Immature natural killer cell (primary cell): ENCODE measurements around the gene EPN1. TPM values are rescaled to one million over a fixed set of nuclear protein-coding genes. Genes with fewer than 3 reads are reported as not detected.

ENCODE experiments used
- DNase-seq, 3 donors: peaks; one replicate each; pipeline ENCODE4 v3.0.0; 2022; ENCODE audit warnings: mixed read lengths in 1 of 3
- H3K27ac Mint-ChIP-seq, 6 donors: one replicate each; pipeline ENCODE4 v1.8.0; 2020; ENCODE audit warnings: mixed read lengths in 6 of 6, mild to moderate bottlenecking in 5 of 6, inconsistent platforms in 4 of 6, moderate library complexity in 3 of 6
- H3K27me3 Mint-ChIP-seq, 3 donors: one replicate each; pipeline ENCODE4 v1.8.0; 2020 to 2021; ENCODE audit warnings: low read depth in 3 of 3, mild to moderate bottlenecking in 3 of 3, mixed read lengths in 3 of 3, moderate library complexity in 3 of 3, inconsistent platforms in 1 of 3
- H3K36me3 Mint-ChIP-seq, 3 donors: one replicate each; pipeline ENCODE4 v1.8.0; 2020; ENCODE audit warnings: mixed read lengths in 3 of 3, inconsistent platforms in 2 of 3, mild to moderate bottlenecking in 2 of 3
- H3K4me1 Mint-ChIP-seq, 2 donors: one replicate each; pipeline ENCODE4 v1.8.0; 2020; ENCODE audit warnings: inconsistent platforms in 2 of 2, mild to moderate bottlenecking in 2 of 2, mixed read lengths in 2 of 2, moderate library complexity in 1 of 2
- H3K4me3 Mint-ChIP-seq, 5 donors: one replicate each; pipeline ENCODE4 v1.8.0; 2020; ENCODE audit warnings: mild to moderate bottlenecking in 5 of 5, mixed read lengths in 5 of 5, inconsistent platforms in 3 of 5, moderate library complexity in 3 of 5
- H3K9me3 Mint-ChIP-seq, 6 donors: one replicate each; pipeline ENCODE4 v1.8.0; 2020; ENCODE audit warnings: mild to moderate bottlenecking in 6 of 6, mixed read lengths in 6 of 6, inconsistent platforms in 4 of 6, moderate library complexity in 3 of 6
- polyA plus RNA-seq, 3 donors: library from polyadenylated mRNA; unstranded; fragments of 300-500 nt; fragmentation: Illumina TruSeq; gene quantifications; one replicate each; pipeline ENCODE4 v1.2.3, GENCODE V29; 2021

The EPN1 gene
- polyA plus RNA-seq, 3 donors from 2014 or later = 3.0 to 15.3 (median 3.7) TPM

DNA sequence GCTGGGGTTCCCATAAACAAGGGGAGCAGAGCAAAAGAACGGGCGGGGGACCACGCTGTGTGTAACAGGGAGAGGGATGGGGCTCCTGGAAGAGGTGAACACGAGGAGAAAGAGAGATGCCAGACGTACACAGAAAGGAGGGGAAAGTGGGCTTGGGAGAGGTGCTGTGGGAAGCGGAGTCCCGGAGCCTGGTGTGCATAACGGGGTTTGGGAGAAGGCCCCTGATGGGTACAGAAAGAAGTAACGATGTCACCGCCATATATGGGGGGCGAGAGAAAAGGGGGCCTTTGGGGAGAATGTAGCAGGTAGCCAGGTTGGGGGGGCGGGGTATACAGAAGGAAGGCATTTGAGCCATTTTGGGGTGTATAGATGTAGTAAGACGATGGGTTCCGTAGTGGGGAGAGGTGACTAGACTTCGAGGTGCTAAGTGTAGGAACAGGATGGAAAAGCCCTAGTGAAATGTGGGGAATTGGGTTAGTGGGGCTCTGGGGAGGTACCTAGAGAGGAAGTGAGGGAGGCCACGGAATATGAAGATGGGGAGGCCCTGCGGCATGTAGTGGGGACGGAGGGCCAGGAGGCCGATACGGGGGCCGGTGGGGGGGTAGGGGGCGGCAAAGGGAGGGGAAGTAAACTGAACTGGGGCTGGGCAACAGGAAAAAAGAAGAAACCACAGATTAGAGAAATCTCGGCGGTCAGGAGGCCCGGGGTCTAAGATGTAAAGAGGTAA, 33.4 kb upstream of the EPN1 start:
- H3K4me3 Mint-ChIP-seq = peak overlapping the region; percentile 88 to 94 (median 89)
- peaks cover 5 to 9% (median 5%) of the 10 kb centered on the region in 3 donors for H3K27me3 Mint-ChIP-seq
- H3K36me3 Mint-ChIP-seq = peaks cover 3 to 4% (median 3%) of the 10 kb centered on the region in 3 donors
- peak in 1 of 3 donors; percentile 8 for DNase-seq
- no peaks in the 10 kb centered on the region for H3K9me3 Mint-ChIP-seq
- peaks cover 51 to 61% of the 10 kb centered on the region in 2 donors for H3K4me1 Mint-ChIP-seq
- H3K27ac Mint-ChIP-seq = peak overlapping the region; percentile 79 to 92 (median 86)

GRCh38 chr19:55642153-55643002, 32.6 kb upstream of the EPN1 start:
- H3K4me3 Mint-ChIP-seq = peak overlapping the region; percentile 89 to 96 (median 94)
- peaks cover 3 to 4% (median 3%) of the 10 kb centered on the region in 3 donors for H3K36me3 Mint-ChIP-seq
- H3K27me3 Mint-ChIP-seq = peaks cover 5 to 8% (median 5%) of the 10 kb centered on the region in 3 donors
- peak overlapping the region; percentile 79 to 94 (median 92) for H3K27ac Mint-ChIP-seq
- no peaks in the 10 kb centered on the region for H3K9me3 Mint-ChIP-seq
- H3K4me1 Mint-ChIP-seq = peaks cover 49 to 63% of the 10 kb centered on the region in 2 donors
- no peak for DNase-seq

DNA sequence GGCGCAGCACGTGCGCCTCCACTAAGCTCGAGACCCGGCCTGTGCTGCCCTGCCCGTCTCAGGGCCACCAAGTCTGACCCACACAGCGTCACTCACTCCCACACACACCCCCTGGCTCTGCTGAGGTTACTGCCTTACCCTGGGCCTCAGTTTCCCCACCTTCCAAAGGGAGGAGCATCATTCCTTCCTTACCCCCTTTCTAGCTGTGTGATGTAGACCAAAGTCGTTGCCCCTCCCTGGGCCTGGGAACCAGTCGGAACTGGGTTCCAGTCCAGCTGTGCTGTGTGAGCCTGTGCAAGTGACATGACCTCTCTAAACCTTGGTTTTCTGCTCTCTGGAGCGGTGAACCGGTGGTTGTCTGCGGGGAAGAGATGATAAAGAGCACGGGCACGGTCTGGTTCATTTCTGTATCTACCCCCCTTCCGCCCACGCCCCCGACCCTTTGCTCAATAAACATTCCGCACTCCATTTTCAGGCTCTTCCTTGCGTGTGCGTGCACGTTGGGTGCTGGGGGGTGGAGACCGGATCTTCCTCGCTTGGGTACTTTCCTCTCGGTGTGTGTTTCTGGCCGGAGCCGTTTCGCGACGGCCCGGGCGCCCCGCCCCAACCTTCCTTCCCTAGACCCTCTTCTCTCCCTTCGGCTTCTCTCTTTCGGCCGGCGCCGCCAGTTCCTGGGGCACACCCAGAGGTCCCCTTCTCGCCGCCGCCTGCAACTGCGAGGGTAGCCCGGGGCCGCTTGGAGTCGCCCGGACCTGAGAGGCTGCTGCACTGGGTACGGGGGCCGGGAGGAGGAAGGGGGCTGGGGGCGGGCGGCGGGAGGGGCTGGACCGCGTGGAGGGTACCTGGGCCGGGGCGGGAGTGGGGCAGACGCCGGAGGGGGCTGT, 31.8 kb upstream of the EPN1 start, which contains the start of gene ZNF581:
TSS of gene ZNF581 (plus strand) at position 647 of the 884 bp plus-strand sequence. CDS start 923 bp downstream, outside the sequence.
- peak within 1 kb of the TSS; percentile 82 to 94 (median 89) for H3K27ac Mint-ChIP-seq
- peaks cover 45 to 61% of the 10 kb centered on the region in 2 donors for H3K4me1 Mint-ChIP-seq
- peaks cover 0 to 3% (median 0%) of the 10 kb centered on the region in 3 donors for H3K36me3 Mint-ChIP-seq
- DNase-seq = peak; percentile 68 to 72 (median 69)
- no peaks in the 10 kb centered on the region for H3K9me3 Mint-ChIP-seq
- peak within 1 kb of the TSS; percentile 84 to 96 (median 91) for H3K4me3 Mint-ChIP-seq
- peaks cover 3 to 7% (median 5%) of the 10 kb centered on the region in 3 donors for H3K27me3 Mint-ChIP-seq

DNA sequence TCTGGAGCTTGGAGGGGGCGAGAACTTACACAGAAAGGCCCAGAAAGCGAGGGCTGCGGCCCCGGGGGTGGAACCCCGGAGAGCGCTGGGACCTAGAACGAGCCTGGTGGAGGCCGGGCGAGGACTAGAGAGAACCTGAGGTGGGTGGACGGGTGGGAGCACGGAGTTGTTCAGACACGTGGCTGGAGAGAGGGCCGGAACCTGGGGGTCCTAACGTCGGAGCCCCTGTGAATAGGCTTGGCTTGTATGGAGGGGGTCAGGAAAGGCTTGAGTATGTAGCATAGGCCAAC, 31.2 kb upstream of the EPN1 start:
- peaks cover 43 to 61% of the 10 kb centered on the region in 2 donors for H3K4me1 Mint-ChIP-seq
- peak overlapping the region; percentile 84 to 96 (median 91) for H3K4me3 Mint-ChIP-seq
- no peaks in the 10 kb centered on the region for H3K9me3 Mint-ChIP-seq
- peaks cover 0 to 3% (median 0%) of the 10 kb centered on the region in 3 donors for H3K36me3 Mint-ChIP-seq
- peak overlapping the region; percentile 60 to 92 (median 80) for H3K27ac Mint-ChIP-seq
- DNase-seq = no peak
- peaks cover 3 to 7% (median 5%) of the 10 kb centered on the region in 3 donors for H3K27me3 Mint-ChIP-seq

DNA sequence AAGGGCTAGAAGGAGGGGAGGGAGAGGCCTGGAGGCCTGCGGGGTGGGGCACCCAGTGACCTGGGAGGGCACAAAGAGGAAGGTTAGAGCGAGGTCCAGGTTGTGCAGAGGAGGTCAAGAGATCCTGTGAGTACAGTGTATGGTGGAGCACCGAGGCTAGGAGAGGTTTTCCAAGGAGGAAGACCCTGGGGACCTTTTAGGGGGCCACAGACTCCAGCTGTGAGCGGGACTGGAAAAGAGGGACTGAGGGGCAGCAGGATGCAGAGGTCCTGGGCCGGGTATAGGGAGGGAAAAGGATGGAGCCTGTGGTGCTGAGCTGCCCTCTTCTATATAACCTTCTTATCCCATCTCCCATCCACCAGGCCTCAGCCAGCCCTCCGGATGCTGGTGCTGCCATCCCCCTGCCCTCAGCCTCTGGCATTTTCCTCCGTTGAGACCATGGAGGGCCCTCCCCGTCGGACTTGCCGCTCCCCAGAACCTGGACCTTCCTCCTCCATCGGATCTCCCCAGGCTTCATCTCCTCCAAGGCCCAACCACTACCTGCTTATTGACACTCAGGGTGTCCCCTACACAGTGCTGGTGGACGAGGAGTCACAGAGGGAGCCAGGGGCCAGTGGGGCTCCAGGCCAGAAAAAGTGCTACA, 30.7 kb upstream of the EPN1 start:
- Mint-ChIP-seq H3K27ac (peak overlapping the region; percentile 60 to 92 (median 80)), H3K4me3 (peak overlapping the region; percentile 84 to 96 (median 91)), H3K27me3 (peaks cover 3 to 7% (median 5%) of the 10 kb centered on the region in 3 donors), H3K9me3 (no peaks in the 10 kb centered on the region), H3K36me3 (no peaks in the 10 kb centered on the region), H3K4me1 (peaks cover 38 to 57% of the 10 kb centered on the region in 2 donors)
- DNase-seq = no peak

GRCh38 chr19:55644842-55645511, 30.0 kb upstream of the EPN1 start:
- H3K27ac Mint-ChIP-seq = no peak overlapping the region
- H3K4me3 Mint-ChIP-seq = peak overlapping the region; percentile 84 to 96 (median 91)
- H3K4me1 Mint-ChIP-seq = peaks cover 38 to 54% of the 10 kb centered on the region in 2 donors
- DNase-seq = no peak
- H3K36me3 Mint-ChIP-seq = no peaks in the 10 kb centered on the region
- peaks cover 3 to 10% (median 5%) of the 10 kb centered on the region in 3 donors for H3K27me3 Mint-ChIP-seq
- no peaks in the 10 kb centered on the region for H3K9me3 Mint-ChIP-seq

DNA sequence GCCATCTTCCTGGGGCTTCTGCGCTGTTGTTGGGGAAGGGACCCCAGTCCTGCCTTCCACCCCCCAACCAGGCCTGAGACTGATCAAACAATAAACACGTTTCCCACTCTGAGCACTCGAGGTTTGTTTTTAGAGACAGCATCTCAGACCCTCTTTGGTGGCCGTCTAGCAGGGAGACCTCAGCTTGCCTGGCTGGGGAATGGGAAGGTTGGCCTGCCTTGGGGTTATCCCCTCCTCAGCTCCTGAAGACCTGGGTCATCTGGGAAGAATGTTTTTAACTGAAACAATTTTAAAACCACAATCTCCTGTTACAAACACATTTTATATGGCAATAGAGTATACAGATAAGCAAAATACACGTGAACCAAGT, 29.5 kb upstream of the EPN1 start:
- Mint-ChIP-seq H3K4me1 (peaks cover 33 to 53% of the 10 kb centered on the region in 2 donors), H3K9me3 (no peaks in the 10 kb centered on the region), H3K27me3 (peaks cover 3 to 10% (median 6%) of the 10 kb centered on the region in 3 donors), H3K4me3 (peak overlapping the region in 4 of 5 donors; percentile 40 to 69 (median 56)), H3K27ac (peak overlapping the region in 1 of 6 donors; percentile 7), H3K36me3 (no peaks in the 10 kb centered on the region)
- DNase-seq = no peak

DNA sequence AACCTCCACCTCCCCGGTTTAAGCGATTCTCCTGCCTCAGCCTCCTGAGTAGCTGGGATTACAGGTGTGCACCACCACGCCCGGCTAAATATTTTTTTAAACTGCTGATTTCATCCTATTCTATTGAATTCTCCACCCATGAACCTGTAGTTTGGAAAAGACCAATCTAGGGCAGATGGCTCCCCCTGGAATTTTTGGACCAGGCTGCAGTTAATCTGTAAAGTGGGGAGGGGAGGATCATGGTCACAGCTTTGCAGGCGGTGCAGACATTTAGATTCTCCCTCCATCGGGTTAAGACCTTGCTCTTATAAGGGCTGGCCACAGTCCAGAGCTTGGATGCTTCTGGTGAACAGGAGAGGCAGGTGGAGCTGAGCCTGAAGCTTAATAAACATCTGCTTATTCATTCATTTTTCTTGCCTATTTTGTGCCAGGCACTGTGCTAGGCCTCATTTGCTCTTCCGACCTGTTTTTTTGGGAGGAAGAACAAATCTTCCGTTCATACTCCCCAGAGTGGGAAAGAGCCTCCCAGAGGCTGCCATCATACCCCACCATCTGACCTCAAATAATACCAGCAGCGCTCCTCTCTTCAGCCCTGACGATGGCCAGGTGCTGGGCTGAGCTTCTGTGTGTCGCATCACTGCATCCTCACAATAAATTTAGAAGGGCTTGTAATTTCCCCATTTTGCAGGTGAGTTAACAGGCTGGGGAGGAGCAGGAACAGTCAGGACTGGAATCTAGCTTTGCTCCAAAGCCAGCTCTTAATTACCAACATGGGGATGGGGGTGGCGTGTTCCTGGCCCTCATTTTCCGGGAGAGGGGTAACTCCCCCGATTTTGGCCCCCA, 27.9 kb upstream of the EPN1 start:
- Mint-ChIP-seq H3K4me1 (peaks cover 22 to 41% of the 10 kb centered on the region in 2 donors), H3K36me3 (no peaks in the 10 kb centered on the region), H3K27ac (peak overlapping the region in 2 of 6 donors; percentile 35 to 64), H3K9me3 (no peaks in the 10 kb centered on the region), H3K4me3 (peak overlapping the region; percentile 55 to 82 (median 78)), H3K27me3 (peaks cover 0 to 10% (median 5%) of the 10 kb centered on the region in 3 donors)
- no peak for DNase-seq

- Mint-ChIP-seq H3K9me3 (no peaks in the 10 kb centered on the region), H3K27me3 (peaks cover 0 to 8% (median 5%) of the 10 kb centered on the region in 3 donors), H3K27ac (peak within 1 kb of the TSS in 3 of 6 donors; percentile 35 to 64 (median 45)), H3K4me1 (peaks cover 16 to 36% of the 10 kb centered on the region in 2 donors), H3K4me3 (peak within 1 kb of the TSS; percentile 70 to 82 (median 78)), H3K36me3 (no peaks in the 10 kb centered on the region)
- peak; percentile 40 to 55 (median 41) for DNase-seq
Observed at GRCh38 chr19:55647732-55648584, 27.1 kb upstream of the EPN1 start, which contains the start of gene CCDC106. TSS of gene CCDC106 (plus strand) at chr19:55648212. CDS start at chr19:55649047, 835 bp downstream.

- no peak for DNase-seq
- H3K4me1 Mint-ChIP-seq = peaks cover 9 to 34% of the 10 kb centered on the region in 2 donors
- H3K27me3 Mint-ChIP-seq = peaks cover 3 to 11% (median 4%) of the 10 kb centered on the region in 3 donors
- H3K36me3 Mint-ChIP-seq = no peaks in the 10 kb centered on the region
- H3K9me3 Mint-ChIP-seq = no peaks in the 10 kb centered on the region
- no peak overlapping the region for H3K27ac Mint-ChIP-seq
- H3K4me3 Mint-ChIP-seq = peak overlapping the region; percentile 41 to 75 (median 66)
Observed at GRCh38 chr19:55648585-55649267, 26.3 kb upstream of the EPN1 start.
